Retinal pigment epithelial cell (primary cell): ENCODE results near the gene F12.
"Not testable (repeated sequence)": the region's sequence is repeated elsewhere in the genome, so short reads cannot be mapped to it uniquely, and the experiment has no call there.

ENCODE experiments used
- DNase-seq: peaks from one replicate; pipeline ENCODE4 v3.0.0-alpha.2; 2010; ENCODE audit warnings: low read depth
- H3K4me3 ChIP-seq: 2 replicates; pipeline ENCODE4 v1.5.1; 2011; ENCODE audit warnings: mild to moderate bottlenecking, low read length, control low read depth, moderate library complexity
- CTCF ChIP-seq: conservative IDR thresholded peaks from 2 replicates; pipeline ENCODE4 v1.5.1; 2011; ENCODE audit warnings: low read depth, low read length, control low read depth, inconsistent platforms

F12 gene

GRCh38 chr5:177362610-177363507, 46.5 kb downstream of the F12 start:
- no peak for DNase-seq
- no peak for TF ChIP-seq CTCF
- peak overlapping the region; percentile 59 for H3K4me3 ChIP-seq

DNA sequence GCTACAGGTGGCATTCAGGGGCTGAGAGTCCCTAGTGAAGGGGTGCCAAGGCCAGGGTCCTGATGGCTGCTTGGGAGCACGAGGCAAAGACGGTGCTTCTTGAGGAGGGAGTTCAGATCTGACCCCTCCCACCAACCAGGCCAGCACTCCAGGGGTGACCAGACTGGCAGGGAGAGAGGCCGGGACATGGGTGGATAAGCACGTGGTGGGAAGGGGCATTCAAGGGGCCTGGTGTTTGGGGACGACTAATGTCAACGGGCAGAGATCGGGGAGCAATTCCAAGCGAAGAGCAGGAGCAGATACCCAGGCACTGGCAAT, 47.1 kb downstream of the F12 start:
- DNase-seq = no peak
- no peak overlapping the region for H3K4me3 ChIP-seq
- no peak for TF ChIP-seq CTCF

DNA sequence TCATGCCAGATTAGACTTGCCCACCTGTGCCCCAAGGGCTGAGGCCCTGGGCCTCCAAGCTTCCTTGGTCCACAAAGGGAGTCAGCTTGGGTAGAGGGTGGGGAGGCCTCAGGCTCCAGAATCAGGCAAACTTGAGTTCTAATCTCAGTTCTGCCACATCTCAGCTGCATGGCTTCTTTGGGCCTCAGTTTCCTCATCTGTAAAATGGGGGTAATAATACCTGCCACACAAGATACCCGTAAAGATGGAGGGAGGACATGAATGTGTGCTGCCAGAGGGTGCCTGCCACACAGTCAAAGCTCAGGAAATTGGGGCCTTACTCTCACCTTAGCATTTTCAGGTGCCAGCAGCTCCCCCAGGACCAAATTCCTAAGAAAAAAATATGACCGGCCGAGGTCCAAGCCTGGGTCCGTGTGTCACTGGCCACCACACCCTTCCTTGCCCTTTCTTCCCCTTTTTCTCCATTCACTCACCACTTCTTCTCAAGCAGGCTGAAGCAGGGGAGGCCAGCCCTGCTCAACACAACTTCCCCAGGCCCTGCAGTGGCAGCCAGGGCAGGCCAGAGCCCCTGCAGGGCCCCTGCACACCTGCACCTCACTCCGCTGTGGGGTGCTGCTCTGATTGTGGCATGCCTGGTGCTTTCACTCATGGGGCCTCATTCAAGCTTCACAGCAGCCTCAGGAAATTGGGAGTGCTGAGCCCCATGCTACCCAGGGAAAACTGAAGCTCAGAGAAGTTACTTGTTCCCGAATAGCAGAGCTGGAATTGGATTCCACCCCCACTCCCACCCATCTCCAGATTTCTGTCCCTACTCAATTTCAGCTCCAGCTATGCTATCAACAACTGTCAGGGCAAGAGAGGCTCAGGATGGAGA, 47.7 kb downstream of the F12 start:
- no peak for TF ChIP-seq CTCF
- no peak for DNase-seq
- no peak overlapping the region for H3K4me3 ChIP-seq

DNA sequence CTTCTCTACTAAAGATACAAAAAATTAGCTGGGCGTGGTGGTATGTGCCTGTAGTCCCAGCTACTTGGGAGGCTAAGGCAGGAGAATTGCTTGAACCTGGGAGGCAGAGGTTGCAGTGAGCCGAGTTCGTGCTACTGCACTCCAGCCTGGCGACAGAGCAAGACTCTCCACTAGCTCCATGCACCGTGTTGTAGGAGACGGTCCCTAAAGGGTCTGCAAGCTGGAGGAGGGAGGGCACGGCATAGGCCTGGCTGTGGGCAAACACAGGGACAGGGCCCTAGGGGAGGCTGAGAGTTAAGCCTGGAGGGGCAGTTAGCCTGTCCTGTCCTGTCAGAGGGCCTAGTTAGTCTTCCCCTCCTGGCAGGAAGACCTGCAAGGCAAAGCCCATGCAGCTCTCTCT, 48.6 kb downstream of the F12 start:
- DNase-seq, H3K4me3 ChIP-seq: not testable (repeated sequence)

- no peak for TF ChIP-seq CTCF
- no peak for DNase-seq
- H3K4me3 ChIP-seq = no peak overlapping the region
These were observed 49.5 kb downstream of the F12 start for GRCh38 chr5:177359860-177360259.

DNA sequence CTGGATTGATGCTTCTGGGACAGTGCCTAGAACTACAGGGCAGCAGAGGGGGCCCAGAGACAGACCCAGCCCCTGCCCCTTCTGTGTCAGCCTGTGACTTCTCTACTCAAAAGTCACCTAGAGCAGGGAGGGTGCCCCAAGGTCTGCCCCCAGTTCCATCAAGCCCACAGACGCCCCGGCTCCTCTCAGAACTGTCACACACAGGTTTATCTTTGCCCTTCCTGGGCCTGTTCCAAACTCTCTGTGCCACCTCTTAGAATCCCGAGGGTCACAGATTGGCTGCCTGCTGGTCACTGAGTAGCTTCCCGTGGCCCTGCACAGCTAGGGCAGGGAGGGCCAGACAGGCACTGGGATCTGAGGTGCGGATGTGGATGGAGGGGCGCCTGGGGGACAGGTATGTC, 49.9 kb downstream of the F12 start:
- DNase-seq = no peak
- TF ChIP-seq CTCF = no peak
- no peak overlapping the region for H3K4me3 ChIP-seq

GRCh38 chr5:177358370-177358819, 51.0 kb downstream of the F12 start:
- no peak for TF ChIP-seq CTCF
- no peak overlapping the region for H3K4me3 ChIP-seq
- no peak for DNase-seq
